Measurements from ENCODE around the gene TNFRSF12A. TPM values are rescaled to one million over a fixed set of nuclear protein-coding genes. Genes with fewer than 3 reads are reported as not detected.

TNFRSF12A gene
- total RNA-seq, 4 donors from 2014 or later = 11.7 to 60.0 (median 23.6) TPM

GRCh38 chr16:3007059-3007956 lies 12.9 kb upstream of the TNFRSF12A start:
- no peak for TF ChIP-seq CTCF (IDR thresholded peaks at IDR 0.05)
- no peak for TF ChIP-seq POLR2A (IDR thresholded peaks at IDR 0.05)
- DNase-seq (ENCODE audit: low spot score in 2 of 2) = no peak
- intact Hi-C loops (cut with DNase I; ENCODE audit: low total_unique reads) = no loop called here
- H3K4me3 ChIP-seq (ENCODE audit: low read depth, poor library complexity, severe bottlenecking) = no peak overlapping the region
- 57 to 63% methylated on average over 11 to 13 of the region's 13 CpGs for WGBS, 2 donors

- no peak for DNase-seq (ENCODE audit: low spot score in 2 of 2)
- 33 to 38% methylated on average over 16 to 17 of the region's 17 CpGs for WGBS, 2 donors
- H3K4me3 ChIP-seq (ENCODE audit: low read depth, poor library complexity, severe bottlenecking) = no peak overlapping the region
- intact Hi-C loops (cut with DNase I; ENCODE audit: low total_unique reads) = no loop called here
- TF ChIP-seq POLR2A (IDR thresholded peaks at IDR 0.05) (no peak), CTCF (IDR thresholded peaks at IDR 0.05) (no peak)
Measured at GRCh38 chr16:3007957-3008689, 12.0 kb upstream of the TNFRSF12A start.

- intact Hi-C loops (cut with DNase I; ENCODE audit: low total_unique reads) = no loop called here
Measured at GRCh38 chr16:3008690-3009037, 11.5 kb upstream of the TNFRSF12A start.

GRCh38 chr16:3009568-3010390 lies 10.4 kb upstream of the TNFRSF12A start:
- WGBS, 2 donors = 48 to 53% methylated on average over 16 to 21 of the region's 21 CpGs
- intact Hi-C loops (cut with DNase I; ENCODE audit: low total_unique reads) = no loop called here
- no peak for DNase-seq (ENCODE audit: low spot score in 2 of 2)
- H3K4me3 ChIP-seq (ENCODE audit: low read depth, poor library complexity, severe bottlenecking) = no peak overlapping the region
- TF ChIP-seq CTCF (IDR thresholded peaks at IDR 0.05) = no peak
- TF ChIP-seq POLR2A (IDR thresholded peaks at IDR 0.05) = no peak

More at GRCh38 chr16:3008690-3009037, 11.5 kb upstream of the TNFRSF12A start:
- H3K4me3 ChIP-seq (ENCODE audit: low read depth, poor library complexity, severe bottlenecking) = no peak overlapping the region
- TF ChIP-seq POLR2A (IDR thresholded peaks at IDR 0.05) (no peak), CTCF (IDR thresholded peaks at IDR 0.05) (no peak)
- 45 to 87% methylated on average over 4 of the region's 4 CpGs for WGBS, 2 donors
- no peak for DNase-seq (ENCODE audit: low spot score in 2 of 2)

- TF ChIP-seq POLR2A (IDR thresholded peaks at IDR 0.05) = no peak
- no peak overlapping the region for H3K4me3 ChIP-seq (ENCODE audit: low read depth, poor library complexity, severe bottlenecking)
- WGBS, 2 donors = 91 to 97% methylated on average over 8 of the region's 8 CpGs
- DNase-seq (ENCODE audit: low spot score in 2 of 2) = no peak
- intact Hi-C loops (cut with DNase I; ENCODE audit: low total_unique reads) = no loop called here
Measured at GRCh38 chr16:3010510-3010909, 9.7 kb upstream of the TNFRSF12A start.
